ENCODE measurements around the gene IPPK. TPM values are rescaled to one million over a fixed set of nuclear protein-coding genes. Genes with fewer than 3 reads are reported as not detected.

The IPPK gene
- total RNA-seq, 4 donors from 2014 or later, result 49.2 to 71.5 (median 54.4) TPM

DNA sequence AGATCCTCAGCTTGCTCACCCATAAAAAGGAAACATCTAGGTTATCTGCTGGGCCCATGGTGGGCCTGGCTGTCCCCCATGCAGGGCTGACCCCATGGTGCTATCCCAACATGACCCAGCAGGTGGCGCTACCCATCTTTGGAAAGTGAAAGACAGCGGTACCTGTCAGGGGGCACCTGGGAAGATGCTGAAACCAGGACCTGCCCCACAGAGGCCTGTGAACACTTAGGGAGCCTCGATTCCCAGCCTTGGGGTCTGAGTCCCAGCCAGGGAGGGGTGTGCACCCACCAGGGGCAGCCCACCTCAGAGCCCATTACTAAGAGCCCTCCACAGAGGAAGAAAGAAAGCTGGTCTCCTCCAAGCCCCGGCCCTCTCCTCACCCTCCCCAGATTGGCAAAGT is 46.6 kb upstream of the IPPK start:
- peak; percentile 71 to 96 for DNase-seq (ENCODE audit: low spot score in 2 of 2)
- 23 to 24% methylated on average over 3 to 4 of the region's 4 CpGs for WGBS, 2 donors
- no peak overlapping the region for H3K4me3 ChIP-seq (ENCODE audit: low read depth, poor library complexity, severe bottlenecking)
- TF ChIP-seq, protein P1, sequence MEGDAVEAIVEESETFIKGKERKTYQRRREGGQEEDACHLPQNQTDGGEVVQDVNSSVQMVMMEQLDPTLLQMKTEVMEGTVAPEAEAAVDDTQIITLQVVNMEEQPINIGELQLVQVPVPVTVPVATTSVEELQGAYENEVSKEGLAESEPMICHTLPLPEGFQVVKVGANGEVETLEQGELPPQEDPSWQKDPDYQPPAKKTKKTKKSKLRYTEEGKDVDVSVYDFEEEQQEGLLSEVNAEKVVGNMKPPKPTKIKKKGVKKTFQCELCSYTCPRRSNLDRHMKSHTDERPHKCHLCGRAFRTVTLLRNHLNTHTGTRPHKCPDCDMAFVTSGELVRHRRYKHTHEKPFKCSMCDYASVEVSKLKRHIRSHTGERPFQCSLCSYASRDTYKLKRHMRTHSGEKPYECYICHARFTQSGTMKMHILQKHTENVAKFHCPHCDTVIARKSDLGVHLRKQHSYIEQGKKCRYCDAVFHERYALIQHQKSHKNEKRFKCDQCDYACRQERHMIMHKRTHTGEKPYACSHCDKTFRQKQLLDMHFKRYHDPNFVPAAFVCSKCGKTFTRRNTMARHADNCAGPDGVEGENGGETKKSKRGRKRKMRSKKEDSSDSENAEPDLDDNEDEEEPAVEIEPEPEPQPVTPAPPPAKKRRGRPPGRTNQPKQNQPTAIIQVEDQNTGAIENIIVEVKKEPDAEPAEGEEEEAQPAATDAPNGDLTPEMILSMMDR (IDR thresholded peaks at IDR 0.05), result peak in 1 of 3 donors; percentile 67
- TF ChIP-seq POLR2A (IDR thresholded peaks at IDR 0.05), result no peak
- intact Hi-C loops (cut with DNase I; ENCODE audit: low total_unique reads), result loop anchor here (5.0 kb wide), 1 partner anchor 76 kb away; no protein-coding TSS in a partner anchor

DNA sequence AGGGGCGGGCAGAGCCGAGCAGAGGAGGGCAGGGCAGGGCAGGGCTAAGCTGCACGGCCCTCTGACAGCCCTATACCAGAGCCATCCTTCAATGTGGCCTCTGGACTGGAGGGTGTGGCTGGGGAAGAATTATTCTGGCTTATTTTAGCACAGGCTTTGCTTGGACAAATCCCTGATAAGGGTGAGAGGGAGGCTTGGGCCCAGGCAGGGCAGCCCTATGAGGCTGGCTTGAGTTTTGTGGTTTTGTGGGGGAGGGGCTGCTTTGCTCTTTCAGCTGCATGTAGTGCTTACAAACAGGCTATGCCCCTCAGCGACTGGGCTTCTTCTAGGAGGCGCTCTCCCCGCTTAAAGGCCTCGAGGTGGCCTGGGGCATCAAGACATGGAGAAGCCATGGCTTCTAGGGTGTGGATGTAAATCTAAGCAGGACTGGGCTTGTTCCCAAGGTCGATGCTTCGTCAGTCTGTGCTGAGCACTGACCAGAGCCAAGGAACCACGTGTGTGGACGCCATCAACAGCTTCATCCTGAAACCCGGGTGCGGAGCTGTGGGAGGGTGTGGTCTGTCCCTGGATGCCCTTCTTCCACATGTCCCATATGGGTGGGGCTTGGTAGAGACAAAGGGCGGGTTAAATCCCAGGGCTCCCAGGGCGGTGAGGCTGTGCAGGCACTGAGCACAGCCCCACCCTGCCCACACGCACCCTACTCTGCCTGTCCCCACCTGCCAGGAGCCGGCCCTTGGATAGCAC is 45.7 kb upstream of the IPPK start:
- intact Hi-C loops (cut with DNase I; ENCODE audit: low total_unique reads), result loop anchor here (5.0 kb wide), 1 partner anchor 77 kb away; no protein-coding TSS in a partner anchor
- peak; percentile 87 to 90 for DNase-seq (ENCODE audit: low spot score in 2 of 2)
- 30 to 31% methylated on average over 17 of the region's 17 CpGs for WGBS, 2 donors
- no peak overlapping the region for H3K4me3 ChIP-seq (ENCODE audit: low read depth, poor library complexity, severe bottlenecking)
- no peak for TF ChIP-seq POLR2A (IDR thresholded peaks at IDR 0.05)
- TF ChIP-seq, protein P1 (IDR thresholded peaks at IDR 0.05), result no peak

DNA sequence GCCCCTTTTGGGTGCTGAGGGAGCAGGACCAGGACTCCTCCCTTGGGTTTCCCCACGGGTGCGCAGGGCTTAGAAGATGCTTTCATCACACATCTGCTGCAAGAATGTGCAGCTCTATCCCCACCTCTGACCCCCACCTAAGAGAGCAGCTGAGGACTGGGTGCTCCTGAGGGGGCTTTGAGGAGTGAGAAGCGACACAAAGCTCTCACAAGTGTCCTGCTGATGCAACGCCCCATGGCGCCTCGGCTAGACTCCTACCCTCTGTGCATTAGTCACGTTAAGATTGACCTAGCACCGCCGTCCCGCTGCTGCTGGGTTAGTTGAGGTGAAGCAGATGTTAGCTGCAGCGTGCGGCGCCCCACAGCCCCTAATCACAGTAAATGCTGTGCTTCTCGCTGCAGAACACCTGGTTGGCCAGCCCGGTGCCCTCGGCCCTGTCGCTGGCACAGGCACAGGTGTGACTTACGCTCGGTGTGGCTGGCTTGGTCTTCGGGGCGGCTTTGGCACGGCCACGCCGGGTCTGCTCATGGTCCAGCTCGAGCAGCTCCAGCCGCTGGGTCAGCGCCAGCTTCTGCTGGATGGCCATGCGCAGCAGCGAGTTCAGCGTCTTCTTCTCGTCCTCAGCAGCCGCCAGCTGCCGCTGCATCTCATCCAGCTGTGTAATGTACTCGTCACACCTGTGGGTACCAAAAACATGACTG is 45.0 kb upstream of the IPPK start:
- peak; percentile 16 to 85 for DNase-seq (ENCODE audit: low spot score in 2 of 2)
- H3K4me3 ChIP-seq (ENCODE audit: low read depth, poor library complexity, severe bottlenecking), result no peak overlapping the region
- 65% methylated on average over 15 to 33 of the region's 34 CpGs for WGBS, 2 donors
- intact Hi-C loops (cut with DNase I; ENCODE audit: low total_unique reads), result loop anchor here (5.0 kb wide), 1 partner anchor 77 kb away; no protein-coding TSS in a partner anchor
- TF ChIP-seq, protein P1 (IDR thresholded peaks at IDR 0.05), result no peak
- no peak for TF ChIP-seq POLR2A (IDR thresholded peaks at IDR 0.05)

DNA sequence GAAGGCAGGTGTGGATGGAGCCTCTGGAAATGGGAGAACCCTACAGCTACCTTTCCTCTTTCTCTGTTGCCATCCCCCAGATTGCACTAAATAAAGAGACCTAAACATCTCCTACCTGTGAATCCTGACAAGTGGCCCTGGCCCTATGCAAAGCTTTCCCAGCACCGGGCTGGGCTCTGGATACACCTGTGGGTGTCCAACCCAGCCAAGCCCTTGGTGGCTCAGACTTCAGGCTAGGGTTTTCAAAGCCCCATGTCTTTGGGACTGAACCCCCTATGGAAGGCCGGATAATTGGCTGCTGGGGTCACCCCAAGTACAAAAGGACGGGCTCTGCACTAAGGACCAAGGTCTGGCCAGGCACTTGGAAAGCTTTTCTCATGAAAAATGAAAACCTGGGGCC is 44.1 kb upstream of the IPPK start:
- WGBS, 2 donors, result 84 to 98% methylated on average over 3 of the region's 3 CpGs
- TF ChIP-seq, protein P1 (IDR thresholded peaks at IDR 0.05), result no peak
- no peak for TF ChIP-seq POLR2A (IDR thresholded peaks at IDR 0.05)
- peak in 1 of 2 donors; percentile 13 for DNase-seq (ENCODE audit: low spot score in 2 of 2)
- intact Hi-C loops (cut with DNase I; ENCODE audit: low total_unique reads), result no loop called here
- no peak overlapping the region for H3K4me3 ChIP-seq (ENCODE audit: low read depth, poor library complexity, severe bottlenecking)

DNA sequence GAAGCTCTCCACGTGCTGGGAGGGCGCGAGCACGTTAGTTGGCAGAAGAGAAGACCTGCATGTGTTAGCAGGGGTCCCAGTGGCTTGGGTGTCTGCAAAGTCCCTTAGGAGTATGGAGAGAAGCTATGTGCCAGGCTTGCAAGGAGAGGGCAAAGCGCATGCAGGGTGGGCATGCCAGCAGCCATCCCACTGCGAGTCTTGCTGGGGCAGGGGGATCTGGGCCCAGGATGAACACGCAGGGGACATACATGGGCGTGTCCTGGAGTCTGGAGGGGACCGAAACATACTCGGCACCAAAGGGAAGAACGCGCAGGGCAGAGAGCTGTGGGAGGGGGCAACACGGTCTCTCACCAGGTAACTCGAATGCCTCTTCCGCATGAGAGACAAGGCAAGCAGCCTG is 43.6 kb upstream of the IPPK start:
- TF ChIP-seq, protein P1 (IDR thresholded peaks at IDR 0.05), result no peak
- TF ChIP-seq POLR2A (IDR thresholded peaks at IDR 0.05), result no peak
- intact Hi-C loops (cut with DNase I; ENCODE audit: low total_unique reads), result no loop called here
- 93 to 94% methylated on average over 15 of the region's 15 CpGs for WGBS, 2 donors
- no peak overlapping the region for H3K4me3 ChIP-seq (ENCODE audit: low read depth, poor library complexity, severe bottlenecking)
- no peak for DNase-seq (ENCODE audit: low spot score in 2 of 2)

Measured in lower leg skin (tissue), 4 donors.